SW480 (cell line): Measurements from ENCODE around the gene STEAP3.

Source experiments
- DNase-seq: peaks from one replicate; pipeline ENCODE4 v3.0.0-alpha.2; 2016; ENCODE audit warnings: low spot score

Gene STEAP3

DNA sequence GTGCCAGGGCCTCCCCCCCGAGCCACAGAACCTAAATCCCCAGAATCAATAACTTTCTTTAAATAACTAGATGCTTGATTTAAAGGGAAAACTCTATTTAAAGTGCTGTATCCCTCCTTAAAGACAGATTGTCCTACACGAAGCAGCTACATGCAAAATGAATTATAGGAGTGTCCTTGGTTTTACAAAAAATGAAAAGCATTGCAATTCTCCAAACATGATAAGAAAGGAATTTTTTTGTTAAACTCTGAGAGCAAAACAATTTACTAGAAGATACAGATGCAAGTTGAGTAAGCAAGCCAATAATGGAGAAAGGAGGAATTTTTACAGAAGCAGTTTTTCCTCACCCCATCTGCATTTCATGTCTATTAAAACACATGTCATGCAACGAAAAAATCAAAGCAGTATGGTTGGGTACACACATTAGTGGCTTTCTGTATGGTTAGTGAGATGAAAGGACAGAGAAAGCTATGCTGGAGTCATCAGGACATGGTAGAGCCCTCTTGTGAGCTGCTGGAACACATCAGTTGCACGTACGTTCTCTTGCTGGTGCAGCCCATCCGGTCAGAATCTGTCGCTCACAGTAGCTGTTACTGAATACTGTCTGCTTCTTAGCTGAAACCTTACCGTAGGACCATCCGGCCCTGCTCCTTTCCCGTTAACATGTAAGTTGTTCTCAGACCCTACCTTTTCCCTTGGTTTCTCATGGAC lies 25.9 kb upstream of the STEAP3 start:
- DNase-seq, result peak; percentile 80

DNA sequence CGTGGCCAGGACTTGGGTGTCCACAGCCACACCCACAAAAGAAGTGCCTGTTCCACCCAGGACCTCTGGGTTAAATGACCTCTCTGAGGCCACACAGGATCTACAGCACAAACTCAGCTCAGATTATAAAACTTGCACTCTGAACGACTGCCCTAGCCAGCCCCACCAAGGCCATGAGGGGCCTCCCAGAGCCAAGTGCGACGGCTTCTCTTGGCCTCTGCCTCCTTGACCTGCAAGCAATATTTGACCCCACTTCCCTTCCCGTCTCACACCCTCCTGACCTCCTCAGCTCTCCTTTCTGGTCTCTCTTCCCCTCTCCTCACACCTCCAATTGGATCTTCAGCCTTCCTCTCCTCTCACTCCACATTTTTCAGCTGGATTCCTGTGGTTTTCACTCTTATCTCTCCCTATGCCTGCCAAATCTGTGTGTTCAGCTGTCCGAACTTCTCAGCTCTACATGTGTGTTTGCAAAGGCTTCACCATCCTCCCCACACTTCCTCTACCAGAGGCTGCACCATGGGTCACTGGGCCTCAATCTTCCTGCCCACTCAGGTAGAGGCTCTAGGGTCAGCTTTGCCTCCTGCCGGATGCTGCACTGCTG lies 25.3 kb upstream of the STEAP3 start:
- no peak for DNase-seq

DNA sequence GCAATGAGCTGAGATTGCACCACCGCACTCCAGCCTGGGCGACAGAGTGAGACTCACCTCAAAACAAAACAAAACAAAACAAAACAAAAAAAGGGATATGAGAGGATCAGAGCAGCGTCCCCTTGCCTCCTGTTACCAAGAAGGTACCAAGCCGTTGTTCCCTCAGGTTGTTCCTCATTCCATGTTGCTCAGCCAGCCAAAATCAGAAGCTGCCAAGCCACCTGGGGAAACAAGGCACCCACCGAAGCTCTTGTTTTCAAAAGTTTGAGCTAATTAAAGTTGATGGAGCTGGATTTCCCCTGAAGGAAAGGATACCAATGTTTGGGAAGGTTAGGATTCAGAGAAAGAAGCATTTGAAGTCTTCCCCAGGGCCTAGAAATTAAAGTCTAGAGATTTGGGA lies 21.8 kb upstream of the STEAP3 start:
- DNase-seq, result no peak

DNA sequence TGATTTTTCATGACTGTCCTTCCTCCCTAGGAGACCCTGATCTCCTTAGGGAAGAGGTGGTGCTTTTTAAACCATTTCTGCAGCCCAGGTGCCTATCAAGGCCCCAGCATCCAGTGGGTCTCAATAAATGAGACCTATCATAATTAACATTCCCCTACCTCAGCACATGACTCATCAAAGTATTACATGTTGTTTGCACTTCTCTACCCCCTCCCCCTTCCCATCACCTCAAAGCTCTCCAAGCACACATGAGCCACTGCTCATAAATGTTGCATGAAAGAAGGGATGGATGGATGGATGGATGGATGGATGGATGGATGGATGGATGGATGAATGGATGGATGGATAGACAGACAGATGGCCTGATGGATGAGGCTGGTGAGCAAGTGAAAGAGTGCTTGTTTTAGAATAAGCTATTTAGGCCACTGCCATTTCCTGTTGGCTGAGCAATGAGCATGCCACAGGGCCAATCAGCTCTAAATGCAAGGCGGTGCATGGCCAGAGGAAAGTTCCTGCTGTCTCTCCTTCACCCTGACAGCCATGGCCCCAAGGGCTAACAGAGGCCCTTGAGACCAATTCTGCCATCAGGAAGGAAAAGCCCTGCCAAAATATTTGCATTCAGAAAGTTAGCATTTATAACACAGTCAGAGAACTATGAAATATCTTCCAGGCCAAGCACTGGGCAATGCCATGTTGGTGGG lies 20.9 kb upstream of the STEAP3 start:
- DNase-seq, result peak; percentile 67

DNA sequence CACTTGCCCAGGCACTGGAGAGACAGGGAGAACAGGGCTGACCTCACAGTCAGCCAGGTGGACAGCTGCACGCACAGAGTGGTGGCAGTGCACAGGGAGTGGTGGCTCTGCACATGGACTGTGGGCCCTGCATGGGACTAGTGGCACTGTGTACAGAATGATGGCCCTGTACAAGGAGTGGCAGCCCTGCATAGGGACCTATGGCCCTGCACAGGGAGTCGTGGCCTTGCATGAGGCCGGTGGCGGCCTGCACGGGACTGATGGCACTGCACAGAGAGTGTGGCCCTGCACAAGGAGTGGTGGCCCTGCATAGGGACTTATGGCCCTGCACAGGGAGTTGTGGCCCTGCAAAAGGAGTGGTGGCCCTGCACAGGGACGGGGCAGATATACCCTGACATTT lies 19.1 kb upstream of the STEAP3 start:
- no peak for DNase-seq

DNA sequence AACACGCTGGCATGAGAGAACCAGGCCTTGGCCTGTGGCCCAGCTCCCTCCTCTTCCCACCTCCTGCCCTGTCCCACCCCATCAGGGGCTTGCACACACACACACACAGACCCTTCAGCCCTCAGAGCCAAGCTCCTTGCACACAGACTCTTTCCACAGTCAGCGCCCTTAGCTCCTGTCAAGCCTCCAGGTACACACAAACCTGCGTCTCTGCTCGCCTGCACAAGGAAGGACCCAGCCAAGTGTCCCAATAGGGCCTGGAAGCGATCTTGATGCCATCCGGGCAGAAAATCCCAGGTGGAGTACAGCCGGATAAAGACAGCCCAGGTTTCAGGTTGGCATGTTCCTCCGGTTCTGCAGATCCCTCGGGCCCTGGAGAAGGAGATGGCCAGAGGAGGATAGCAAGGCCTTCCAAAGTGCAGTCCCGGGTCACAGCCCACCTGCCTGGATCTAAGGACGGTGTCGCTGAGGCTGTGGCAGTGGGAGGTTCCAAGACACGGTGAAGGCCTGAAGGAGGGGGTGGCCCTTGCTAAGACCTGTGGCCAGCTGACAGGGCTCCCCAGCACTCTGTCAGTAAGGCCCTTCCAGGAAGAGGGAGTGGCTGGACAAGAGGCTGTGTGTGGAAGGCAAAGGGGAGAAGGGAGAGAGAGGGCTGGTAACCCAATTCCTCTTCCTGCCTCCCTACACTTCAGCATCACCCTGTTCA lies 18.5 kb upstream of the STEAP3 start:
- no peak for DNase-seq

GRCh38 chr2:119206201-119206600 lies 17.4 kb upstream of the STEAP3 start:
- no peak for DNase-seq

DNA sequence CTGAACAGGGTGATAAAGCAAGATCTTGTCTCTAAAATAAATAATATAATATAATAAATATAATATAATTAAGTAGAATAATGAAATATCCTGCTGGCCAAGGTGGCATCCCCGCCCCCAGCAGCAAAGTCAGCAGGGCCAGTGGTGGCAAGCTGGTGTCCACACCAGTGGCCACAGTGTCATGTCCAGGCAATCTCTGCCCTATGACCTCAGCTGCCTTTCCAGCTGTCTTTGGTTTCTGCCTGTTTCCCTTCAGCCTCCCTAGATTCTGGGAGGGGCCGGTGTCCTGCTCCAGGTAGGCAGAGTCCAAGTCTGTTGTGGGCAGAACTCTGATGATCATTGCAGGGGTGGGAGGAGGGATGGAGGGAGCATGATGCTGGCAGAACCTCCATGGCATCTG lies 16.2 kb upstream of the STEAP3 start:
- no peak for DNase-seq

- peak; percentile 94 for DNase-seq
These were observed 14.8 kb upstream of the STEAP3 start for GRCh38 chr2:119208791-119209203.

- DNase-seq, result no peak
These were observed 11.4 kb upstream of the STEAP3 start for GRCh38 chr2:119212139-119212800.

GRCh38 chr2:119214453-119215037 lies 9.1 kb upstream of the STEAP3 start:
- no peak for DNase-seq

DNA sequence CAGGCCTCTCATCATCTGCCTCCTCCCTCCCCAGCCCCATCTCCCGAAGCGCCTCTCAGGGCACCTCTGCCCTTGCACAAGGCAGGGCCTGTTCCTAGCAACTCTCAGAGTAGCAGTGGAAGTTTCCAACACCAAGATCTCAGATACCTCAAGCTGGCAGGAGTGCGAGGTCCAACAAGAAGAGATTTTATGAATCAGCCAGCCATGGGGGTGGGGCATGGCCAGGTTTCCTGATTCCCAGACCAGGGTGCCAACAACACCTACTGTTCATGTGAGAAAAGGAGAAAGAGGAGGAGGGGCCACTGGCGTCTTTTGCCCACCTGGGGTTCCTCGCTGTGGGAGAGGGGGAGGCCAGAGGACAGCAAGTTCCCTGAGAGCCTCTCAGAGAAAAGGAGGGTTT lies 6.6 kb upstream of the STEAP3 start:
- no peak for DNase-seq

- DNase-seq, result no peak
These were observed 5.1 kb upstream of the STEAP3 start for GRCh38 chr2:119218478-119219064.

DNA sequence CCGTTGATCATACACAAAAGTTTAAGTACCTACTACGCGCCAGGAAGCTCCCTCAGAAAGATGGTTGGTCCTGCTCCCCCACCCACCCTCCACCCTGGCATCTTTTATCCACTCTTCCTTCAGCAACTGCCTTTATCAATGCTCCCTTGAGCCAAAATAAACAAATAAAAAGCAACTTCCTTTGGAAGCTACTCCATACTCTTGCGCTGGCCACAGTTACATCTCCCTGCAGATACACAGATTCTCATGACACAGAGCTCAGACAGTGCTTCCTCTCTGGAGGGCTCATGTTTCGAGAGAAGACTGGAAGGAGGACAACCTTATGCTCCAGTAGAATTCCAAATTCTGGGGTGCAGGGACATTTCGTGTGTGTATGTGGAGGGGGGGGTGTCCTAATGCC lies 3.8 kb upstream of the STEAP3 start:
- no peak for DNase-seq

DNA sequence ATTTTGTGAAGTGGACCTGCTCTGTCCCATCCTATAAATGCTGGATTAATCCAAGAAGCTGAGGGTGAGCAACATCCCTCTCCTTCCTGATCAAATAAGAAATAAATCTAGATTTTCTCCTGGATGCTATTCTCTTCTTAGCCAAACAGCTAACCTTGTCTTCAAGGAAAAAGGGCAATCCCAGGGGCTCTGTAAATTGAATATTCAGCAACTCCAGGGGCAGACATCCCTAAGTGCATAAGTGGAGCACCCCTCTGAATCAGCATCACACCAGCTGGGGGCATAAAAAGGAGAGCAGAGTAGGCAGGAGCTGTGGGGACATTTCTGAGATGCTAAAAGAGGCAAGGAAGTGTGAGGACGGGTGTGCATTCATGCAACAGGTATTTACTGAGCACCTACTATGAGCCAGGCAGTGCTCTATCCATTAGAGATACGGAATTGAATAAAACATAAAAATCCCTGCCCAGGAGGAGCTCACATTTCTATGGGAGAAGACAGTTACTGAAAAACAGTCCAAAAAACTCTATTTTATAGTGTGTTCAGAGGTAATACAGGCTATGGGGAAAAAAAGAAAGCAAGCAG lies 2.8 kb upstream of the STEAP3 start:
- DNase-seq, result no peak

DNA sequence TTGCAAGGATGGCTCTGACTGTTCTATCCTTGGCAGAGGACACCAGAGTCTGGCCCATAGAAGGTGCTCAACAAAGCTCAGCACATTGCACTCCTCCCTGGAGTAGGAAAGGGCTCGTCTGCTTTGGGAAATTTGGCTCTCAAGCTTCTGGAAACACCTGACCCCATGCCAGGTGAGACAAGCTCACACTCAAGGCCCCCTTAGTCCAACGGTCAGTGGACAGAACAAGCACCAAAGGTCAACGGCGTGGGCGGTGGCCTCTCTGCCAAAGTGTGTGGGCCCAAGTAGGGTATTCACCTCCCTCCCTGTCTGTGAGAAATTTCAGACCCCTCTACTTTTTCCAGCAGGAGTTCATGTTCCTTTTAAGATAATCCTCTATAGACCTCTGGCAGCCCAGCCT lies 2.0 kb upstream of the STEAP3 start:
- no peak for DNase-seq

GRCh38 chr2:119222213-119222612 lies 1.4 kb upstream of the STEAP3 start:
- DNase-seq, result no peak

- no peak for DNase-seq
These were observed 642 bp upstream of the STEAP3 start for GRCh38 chr2:119222863-119223520.

DNA sequence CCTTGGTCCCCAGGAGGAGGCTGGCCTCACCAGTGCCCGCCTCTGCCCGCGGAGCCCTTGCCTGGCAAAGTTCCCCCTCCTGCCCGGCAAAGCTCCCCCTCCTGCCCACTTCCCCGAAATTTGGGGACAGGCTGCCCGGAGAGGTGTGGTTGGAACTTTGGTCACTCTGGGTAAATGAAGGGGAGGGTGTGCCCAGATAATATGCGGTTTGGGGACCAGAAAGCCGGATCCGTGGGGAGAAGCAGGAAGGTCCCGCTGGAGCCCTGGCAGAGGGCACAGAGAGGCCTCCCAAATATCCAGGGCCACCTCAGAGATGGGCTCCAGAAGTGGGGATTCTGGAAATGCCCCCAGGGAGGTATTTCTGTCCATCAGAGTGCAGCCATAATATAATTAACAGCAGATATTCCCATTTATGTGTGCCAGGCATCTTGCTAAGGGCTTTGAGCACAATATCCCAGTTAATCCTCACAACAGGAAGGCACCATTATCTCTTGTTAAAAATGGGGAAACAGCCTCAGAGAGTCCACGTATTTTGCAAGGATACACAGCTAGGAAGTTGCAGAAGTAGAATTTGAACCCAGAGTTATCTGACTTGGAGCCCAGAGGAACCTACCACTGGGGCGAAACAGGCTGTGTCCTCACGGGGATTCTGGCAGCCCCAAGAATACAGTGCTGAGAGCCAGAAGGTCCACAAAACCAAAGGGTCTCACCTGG lies 914 bp downstream of the STEAP3 start:
- no peak for DNase-seq
